H4 (cell line): ENCODE data around the gene IL17C. TPM values are rescaled to one million over a fixed set of nuclear protein-coding genes. Genes with fewer than 3 reads are reported as not detected.

Source experiments
- DNase-seq: peaks from one replicate; pipeline ENCODE4 v3.0.0-alpha.2; 2015; ENCODE audit warnings: low spot score
- total RNA-seq: library from RNA; depleted of rRNA; stranded (reverse); fragments of >200 nt; shearing (Covaris generic); gene quantifications from 2 replicates; pipeline ENCODE4 v1.2.3, GENCODE V29; 2014

IL17C gene
- total RNA-seq, 1 experiment from 2014 or later = not detected

GRCh38 chr16:88627531-88628411 is 10.6 kb upstream of the IL17C start:
- DNase-seq = no peak

GRCh38 chr16:88628512-88628974 is 9.8 kb upstream of the IL17C start:
- DNase-seq = no peak

- no peak for DNase-seq
These were observed 8.5 kb upstream of the IL17C start for GRCh38 chr16:88629835-88630234.

GRCh38 chr16:88630433-88630832 is 7.9 kb upstream of the IL17C start:
- DNase-seq = no peak

- DNase-seq = no peak
These were observed 7.4 kb upstream of the IL17C start for GRCh38 chr16:88630941-88631340.

GRCh38 chr16:88631384-88631783 is 7.0 kb upstream of the IL17C start:
- DNase-seq = no peak

GRCh38 chr16:88631920-88632586 is 6.3 kb upstream of the IL17C start:
- no peak for DNase-seq

- DNase-seq = no peak
These were observed 5.8 kb upstream of the IL17C start for GRCh38 chr16:88632587-88632930.

GRCh38 chr16:88633684-88634140 is 4.7 kb upstream of the IL17C start:
- DNase-seq = peak; percentile 33

GRCh38 chr16:88634141-88634993 is 4.0 kb upstream of the IL17C start:
- no peak for DNase-seq

- DNase-seq = no peak
These were observed 3.2 kb upstream of the IL17C start for GRCh38 chr16:88634994-88635670.

GRCh38 chr16:88635671-88636319 is 2.6 kb upstream of the IL17C start:
- DNase-seq = no peak

GRCh38 chr16:88636488-88637265 is 1.7 kb upstream of the IL17C start:
- no peak for DNase-seq

- DNase-seq = no peak
These were observed 1.1 kb downstream of the IL17C start for GRCh38 chr16:88639231-88640038.

GRCh38 chr16:88640039-88640495 is 1.7 kb downstream of the IL17C start:
- DNase-seq = no peak

- no peak for DNase-seq
These were observed 2.3 kb downstream of the IL17C start for GRCh38 chr16:88640498-88641247.

GRCh38 chr16:88642881-88643643 is 4.7 kb downstream of the IL17C start:
- DNase-seq = no peak

GRCh38 chr16:88643644-88643932 is 5.2 kb downstream of the IL17C start:
- DNase-seq = no peak
